OCI-LY3 (cell line): ENCODE measurements around the gene KLHL3.

Experiments used
- H2AFZ ChIP-seq: fragments of 200-600, 300-600 bp; shearing (Covaris generic); 2 replicates; pipeline ENCODE4 v1.6.0; 2014; ENCODE audit warnings: antibody characterized with exemption, low read depth, low read length
- H3K27ac ChIP-seq: fragments of 200-600, 300-600 bp; sonication (generic); 2 replicates; pipeline ENCODE4 v1.5.1; 2014; ENCODE audit warnings: mild to moderate bottlenecking, low read length, moderate library complexity, mixed read lengths
- H3K27me3 ChIP-seq: fragments of 200-600, 300-600 bp; sonication (generic); 2 replicates; pipeline ENCODE4 v1.6.1; 2014; ENCODE audit warnings: low read depth, low read length, mixed read lengths
- H3K36me3 ChIP-seq: fragments of 200-600, 300-600 bp; sonication (generic); replicated peaks from 2 replicates; pipeline ENCODE3; 2014; ENCODE audit warnings: low read depth, low read length, mixed read lengths
- H3K4me1 ChIP-seq: fragments of 300-600, 200-600 bp; sonication (generic); 2 replicates; pipeline ENCODE4 v1.6.1; 2014; ENCODE audit warnings: low read length, mixed read lengths
- H3K4me2 ChIP-seq: fragments of 200-600, 300-600 bp; sonication (generic); 2 replicates; pipeline ENCODE4 v1.6.1; 2014; ENCODE audit warnings: low read length, mixed read lengths
- H3K4me3 ChIP-seq: fragments of 300-600, 200-600 bp; sonication (generic); 2 replicates; pipeline ENCODE4 v1.5.1; 2014; ENCODE audit warnings: antibody characterized with exemption, mild to moderate bottlenecking, low read length, moderate library complexity
- H3K79me2 ChIP-seq: fragments of 300-600, 200-600 bp; shearing (Covaris generic); 2 replicates; pipeline ENCODE4 v1.6.1; 2014; ENCODE audit warnings: mild to moderate bottlenecking, low read length, mixed read lengths
- H3K9ac ChIP-seq: fragments of 300-600, 200-600 bp; shearing (Covaris generic); 2 replicates; pipeline ENCODE4 v1.6.0; 2014; ENCODE audit warnings: mild to moderate bottlenecking, low read length, moderate library complexity
- H3K9me3 ChIP-seq: fragments of 200-600, 300-600 bp; shearing (Covaris generic); 2 replicates; pipeline ENCODE4 v1.6.1; 2014; ENCODE audit warnings: low read length, mixed read lengths; ENCODE audit not compliant: insufficient read depth
- H4K20me1 ChIP-seq: fragments of 200-600, 300-600 bp; sonication (generic); 2 replicates; pipeline ENCODE4 v1.6.1; 2016; ENCODE audit warnings: low read length, mixed read lengths; ENCODE audit not compliant: insufficient read depth
- EZH2phosphoT487 ChIP-seq: fragments of 200-600 bp; shearing (Covaris generic); IDR thresholded peaks from 2 replicates; pipeline ENCODE4 v1.6.1; 2018; ENCODE audit warnings: antibody characterized with exemption, mixed run types, low read depth
- TF ChIP-seq, protein P1 (sequence below): fragments of 200-600, 300-600 bp; sonication (generic); IDR thresholded peaks from 2 replicates; pipeline ENCODE4 v1.5.1; 2014; ENCODE audit warnings: antibody characterized with exemption, low read length, low read depth

Gene KLHL3

DNA sequence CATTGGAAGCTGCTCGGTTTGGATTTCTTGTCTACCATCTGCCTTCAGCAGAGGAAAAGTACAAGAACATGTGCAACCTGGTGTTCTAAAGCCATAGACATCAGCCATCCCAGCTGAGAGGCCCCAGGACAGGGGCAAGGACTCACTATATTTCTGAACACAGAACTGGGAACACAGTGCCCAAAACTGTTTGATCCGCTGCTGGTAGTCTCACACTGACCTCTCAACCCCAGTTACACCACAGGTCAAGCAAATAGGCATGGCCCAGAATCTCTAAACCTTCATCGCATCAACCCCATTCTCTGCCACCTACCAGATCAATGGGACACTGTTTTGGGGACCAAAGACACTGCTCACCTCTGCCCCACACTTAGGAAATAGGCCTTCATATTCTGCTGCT is 2.0 kb downstream of the KLHL3 start:
- Histone ChIP-seq H3K9me3 (no peaks in the 10 kb centered on the region), H3K27me3 (no peaks in the 10 kb centered on the region), H3K36me3 (no peaks in the 10 kb centered on the region), H3K27ac (no peak overlapping the region), H3K4me3 (no peak overlapping the region), H3K4me1 (peaks cover 8% of the 10 kb centered on the region), H3K79me2 (no peaks in the 10 kb centered on the region), H3K9ac (no peak overlapping the region), H3K4me2 (no peak overlapping the region), H2AFZ (no peak overlapping the region), H4K20me1 (no peaks in the 10 kb centered on the region)
- TF ChIP-seq EZH2phosphoT487, result no peak
- TF ChIP-seq, protein P1, sequence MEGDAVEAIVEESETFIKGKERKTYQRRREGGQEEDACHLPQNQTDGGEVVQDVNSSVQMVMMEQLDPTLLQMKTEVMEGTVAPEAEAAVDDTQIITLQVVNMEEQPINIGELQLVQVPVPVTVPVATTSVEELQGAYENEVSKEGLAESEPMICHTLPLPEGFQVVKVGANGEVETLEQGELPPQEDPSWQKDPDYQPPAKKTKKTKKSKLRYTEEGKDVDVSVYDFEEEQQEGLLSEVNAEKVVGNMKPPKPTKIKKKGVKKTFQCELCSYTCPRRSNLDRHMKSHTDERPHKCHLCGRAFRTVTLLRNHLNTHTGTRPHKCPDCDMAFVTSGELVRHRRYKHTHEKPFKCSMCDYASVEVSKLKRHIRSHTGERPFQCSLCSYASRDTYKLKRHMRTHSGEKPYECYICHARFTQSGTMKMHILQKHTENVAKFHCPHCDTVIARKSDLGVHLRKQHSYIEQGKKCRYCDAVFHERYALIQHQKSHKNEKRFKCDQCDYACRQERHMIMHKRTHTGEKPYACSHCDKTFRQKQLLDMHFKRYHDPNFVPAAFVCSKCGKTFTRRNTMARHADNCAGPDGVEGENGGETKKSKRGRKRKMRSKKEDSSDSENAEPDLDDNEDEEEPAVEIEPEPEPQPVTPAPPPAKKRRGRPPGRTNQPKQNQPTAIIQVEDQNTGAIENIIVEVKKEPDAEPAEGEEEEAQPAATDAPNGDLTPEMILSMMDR, result no peak

GRCh38 chr5:137733006-137733405 is 2.9 kb downstream of the KLHL3 start:
- Histone ChIP-seq H3K27ac (no peak overlapping the region), H3K27me3 (no peaks in the 10 kb centered on the region), H3K79me2 (no peaks in the 10 kb centered on the region), H3K9ac (no peak overlapping the region), H2AFZ (no peak overlapping the region), H3K4me3 (no peak overlapping the region), H3K4me1 (peaks cover 8% of the 10 kb centered on the region), H3K36me3 (no peaks in the 10 kb centered on the region), H3K9me3 (no peaks in the 10 kb centered on the region), H3K4me2 (no peak overlapping the region), H4K20me1 (no peaks in the 10 kb centered on the region)
- TF ChIP-seq EZH2phosphoT487, result no peak
- TF ChIP-seq, protein P1, result no peak

DNA sequence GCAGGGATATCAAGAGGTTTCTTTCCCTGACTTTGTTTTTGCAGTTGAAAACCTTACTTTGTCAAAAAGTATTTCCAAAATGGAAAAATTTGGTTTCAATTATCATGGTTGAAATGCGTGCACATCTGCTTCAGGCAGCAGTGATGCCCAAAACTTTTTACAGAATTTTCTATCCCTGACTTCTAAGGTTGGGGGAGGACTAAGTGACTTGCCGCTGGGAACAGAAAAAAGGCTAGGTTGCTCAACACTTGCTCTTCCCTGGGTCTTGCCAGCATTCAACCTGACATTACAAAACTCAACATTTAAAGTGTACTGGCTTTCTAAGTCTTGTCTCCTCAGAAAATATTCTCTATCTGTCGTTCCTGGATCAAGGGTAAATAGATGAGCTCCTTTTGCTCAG is 4.7 kb downstream of the KLHL3 start:
- Histone ChIP-seq H3K36me3 (no peaks in the 10 kb centered on the region), H3K27ac (no peak overlapping the region), H3K4me2 (no peak overlapping the region), H3K9ac (no peak overlapping the region), H3K4me1 (peaks cover 5% of the 10 kb centered on the region), H3K4me3 (no peak overlapping the region), H4K20me1 (no peaks in the 10 kb centered on the region), H3K79me2 (no peaks in the 10 kb centered on the region), H3K27me3 (no peaks in the 10 kb centered on the region), H3K9me3 (no peaks in the 10 kb centered on the region), H2AFZ (no peak overlapping the region)
- TF ChIP-seq EZH2phosphoT487, result no peak
- TF ChIP-seq, protein P1, result no peak

GRCh38 chr5:137730336-137730735 is 5.6 kb downstream of the KLHL3 start:
- H3K27ac ChIP-seq, result no peak overlapping the region
- H3K9me3 ChIP-seq, result no peaks in the 10 kb centered on the region
- H3K4me3 ChIP-seq, result no peak overlapping the region
- no peak overlapping the region for H3K4me2 ChIP-seq
- H3K36me3 ChIP-seq, result no peaks in the 10 kb centered on the region
- H3K9ac ChIP-seq, result no peak overlapping the region
- H4K20me1 ChIP-seq, result no peaks in the 10 kb centered on the region
- no peaks in the 10 kb centered on the region for H3K79me2 ChIP-seq
- no peak for TF ChIP-seq EZH2phosphoT487
- TF ChIP-seq, protein P1, result no peak
- no peaks in the 10 kb centered on the region for H3K27me3 ChIP-seq
- H2AFZ ChIP-seq, result no peak overlapping the region
- H3K4me1 ChIP-seq, result no peaks in the 10 kb centered on the region
